ACC112 (cell line): ENCODE results near the gene NLGN1.

Experiments used
- H2AFZ ChIP-seq: fragments of 200-600 bp; sonication (generic); one replicate; pipeline ENCODE4 v1.6.0; 2017; ENCODE audit warnings: antibody characterized with exemption, low read length; ENCODE audit not compliant: unreplicated experiment
- H3K27ac ChIP-seq: fragments of 200-600 bp; sonication (generic); 2 replicates; pipeline ENCODE4 v1.5.1; 2014; ENCODE audit warnings: low read depth, mild to moderate bottlenecking, antibody characterized with exemption, low read length, moderate library complexity
- H3K27me3 ChIP-seq: fragments of 200-600 bp; sonication (generic); 2 replicates; pipeline ENCODE4 v1.6.1; 2014; ENCODE audit warnings: mild to moderate bottlenecking, antibody characterized with exemption, low read length, moderate library complexity, mixed read lengths; ENCODE audit not compliant: insufficient read depth
- H3K36me3 ChIP-seq: fragments of 200-600 bp; sonication (generic); 2 replicates; pipeline ENCODE4 v1.6.1; 2016; ENCODE audit warnings: mild to moderate bottlenecking, antibody characterized with exemption, low read length, moderate library complexity, mixed read lengths; ENCODE audit not compliant: insufficient read depth
- H3K4me1 ChIP-seq: fragments of 200-600 bp; sonication (generic); one replicate; pipeline ENCODE4 v1.6.1; 2016; ENCODE audit warnings: low read length, mixed read lengths; ENCODE audit not compliant: insufficient read depth, unreplicated experiment, control insufficient read depth
- H3K4me3 ChIP-seq: fragments of 200-600 bp; sonication (generic); 2 replicates; pipeline ENCODE4 v1.5.1; 2014; ENCODE audit warnings: mild to moderate bottlenecking, low read depth, low read length
- H3K79me2 ChIP-seq: fragments of 200-600 bp; sonication (generic); one replicate; pipeline ENCODE4 v1.6.0; 2016; ENCODE audit warnings: low read length; ENCODE audit not compliant: control insufficient read depth, unreplicated experiment, insufficient read depth

Gene NLGN1

GRCh38 chr3:173921732-173922131 lies 524.2 kb downstream of the NLGN1 start:
- H3K4me1 ChIP-seq = peaks cover 3% of the 10 kb centered on the region

GRCh38 chr3:173923204-173923603 lies 525.7 kb downstream of the NLGN1 start:
- no peak overlapping the region for H2AFZ ChIP-seq
- no peak overlapping the region for H3K27ac ChIP-seq
- H3K4me1 ChIP-seq = peaks cover 3% of the 10 kb centered on the region
- no peak overlapping the region for H3K4me3 ChIP-seq
- H3K27me3 ChIP-seq = no peaks in the 10 kb centered on the region
- no peaks in the 10 kb centered on the region for H3K36me3 ChIP-seq
- H3K79me2 ChIP-seq = no peaks in the 10 kb centered on the region

More at GRCh38 chr3:173921732-173922131, 524.2 kb downstream of the NLGN1 start:
- Histone ChIP-seq H3K36me3 (no peaks in the 10 kb centered on the region), H3K27ac (no peak overlapping the region), H3K27me3 (no peaks in the 10 kb centered on the region), H2AFZ (no peak overlapping the region), H3K79me2 (no peaks in the 10 kb centered on the region), H3K4me3 (no peak overlapping the region)

- no peak overlapping the region for H3K27ac ChIP-seq
- no peaks in the 10 kb centered on the region for H3K27me3 ChIP-seq
- peaks cover 6% of the 10 kb centered on the region for H3K4me1 ChIP-seq
- no peak overlapping the region for H3K4me3 ChIP-seq
- H3K79me2 ChIP-seq = no peaks in the 10 kb centered on the region
- no peaks in the 10 kb centered on the region for H3K36me3 ChIP-seq
- H2AFZ ChIP-seq = peak overlapping the region; percentile 70
These were observed 532.7 kb downstream of the NLGN1 start for GRCh38 chr3:173930251-173930650.

GRCh38 chr3:173932624-173933023 lies 535.1 kb downstream of the NLGN1 start:
- no peaks in the 10 kb centered on the region for H3K79me2 ChIP-seq
- H3K4me1 ChIP-seq = peaks cover 6% of the 10 kb centered on the region
- no peak overlapping the region for H3K27ac ChIP-seq
- no peaks in the 10 kb centered on the region for H3K27me3 ChIP-seq
- no peak overlapping the region for H3K4me3 ChIP-seq
- H3K36me3 ChIP-seq = no peaks in the 10 kb centered on the region
- peak overlapping the region; percentile 9 for H2AFZ ChIP-seq

GRCh38 chr3:173933113-173933512 lies 535.6 kb downstream of the NLGN1 start:
- no peaks in the 10 kb centered on the region for H3K27me3 ChIP-seq
- no peak overlapping the region for H3K27ac ChIP-seq
- H3K36me3 ChIP-seq = no peaks in the 10 kb centered on the region
- no peak overlapping the region for H3K4me3 ChIP-seq
- peaks cover 9% of the 10 kb centered on the region for H3K4me1 ChIP-seq
- H3K79me2 ChIP-seq = no peaks in the 10 kb centered on the region
- H2AFZ ChIP-seq = peak overlapping the region; percentile 9

GRCh38 chr3:173936316-173936715 lies 538.8 kb downstream of the NLGN1 start:
- Histone ChIP-seq H3K79me2 (no peaks in the 10 kb centered on the region), H3K27me3 (no peaks in the 10 kb centered on the region)

GRCh38 chr3:173938159-173938558 lies 540.6 kb downstream of the NLGN1 start:
- H2AFZ ChIP-seq = peak overlapping the region; percentile 20
- H3K79me2 ChIP-seq = no peaks in the 10 kb centered on the region
- H3K27ac ChIP-seq = no peak overlapping the region
- no peaks in the 10 kb centered on the region for H3K27me3 ChIP-seq
- H3K4me3 ChIP-seq = no peak overlapping the region
- H3K36me3 ChIP-seq = no peaks in the 10 kb centered on the region
- peaks cover 9% of the 10 kb centered on the region for H3K4me1 ChIP-seq

More at GRCh38 chr3:173936316-173936715, 538.8 kb downstream of the NLGN1 start:
- no peak overlapping the region for H3K27ac ChIP-seq
- no peaks in the 10 kb centered on the region for H3K36me3 ChIP-seq
- no peak overlapping the region for H3K4me3 ChIP-seq
- peaks cover 14% of the 10 kb centered on the region for H3K4me1 ChIP-seq
- H2AFZ ChIP-seq = no peak overlapping the region

GRCh38 chr3:173938616-173939015 lies 541.1 kb downstream of the NLGN1 start:
- Histone ChIP-seq H3K4me3 (no peak overlapping the region), H3K4me1 (peaks cover 8% of the 10 kb centered on the region), H3K27ac (no peak overlapping the region), H2AFZ (peak overlapping the region; percentile 20), H3K27me3 (no peaks in the 10 kb centered on the region), H3K36me3 (no peaks in the 10 kb centered on the region), H3K79me2 (no peaks in the 10 kb centered on the region)

- H3K79me2 ChIP-seq = no peaks in the 10 kb centered on the region
- H3K27me3 ChIP-seq = no peaks in the 10 kb centered on the region
- H3K27ac ChIP-seq = no peak overlapping the region
- H2AFZ ChIP-seq = peak overlapping the region; percentile 33
- H3K36me3 ChIP-seq = no peaks in the 10 kb centered on the region
- peaks cover 8% of the 10 kb centered on the region for H3K4me1 ChIP-seq
- no peak overlapping the region for H3K4me3 ChIP-seq
These were observed 541.8 kb downstream of the NLGN1 start for GRCh38 chr3:173939331-173939730.

- Histone ChIP-seq H3K27me3 (no peaks in the 10 kb centered on the region), H3K36me3 (no peaks in the 10 kb centered on the region), H2AFZ (no peak overlapping the region), H3K4me1 (peaks cover 4% of the 10 kb centered on the region), H3K4me3 (no peak overlapping the region), H3K79me2 (no peaks in the 10 kb centered on the region), H3K27ac (no peak overlapping the region)
These were observed 545.7 kb downstream of the NLGN1 start for GRCh38 chr3:173943264-173943663.

- Histone ChIP-seq H3K4me1 (no peaks in the 10 kb centered on the region), H3K27me3 (no peaks in the 10 kb centered on the region), H3K79me2 (no peaks in the 10 kb centered on the region), H3K27ac (no peak overlapping the region), H3K36me3 (no peaks in the 10 kb centered on the region), H2AFZ (no peak overlapping the region), H3K4me3 (no peak overlapping the region)
These were observed 547.6 kb downstream of the NLGN1 start for GRCh38 chr3:173945170-173945569.
